GM18861 (cell line): ENCODE measurements around the gene FANCE.
A peak's percentile ranks its signal among the peaks of the same experiment; 100 is the strongest.

ENCODE experiments used
- ATAC-seq: cut with Tn5 transposase; IDR thresholded peaks from one replicate; pipeline ENCODE4 v1.9.1; 2021; ENCODE audit not compliant: unreplicated experiment

The FANCE gene, protein sequence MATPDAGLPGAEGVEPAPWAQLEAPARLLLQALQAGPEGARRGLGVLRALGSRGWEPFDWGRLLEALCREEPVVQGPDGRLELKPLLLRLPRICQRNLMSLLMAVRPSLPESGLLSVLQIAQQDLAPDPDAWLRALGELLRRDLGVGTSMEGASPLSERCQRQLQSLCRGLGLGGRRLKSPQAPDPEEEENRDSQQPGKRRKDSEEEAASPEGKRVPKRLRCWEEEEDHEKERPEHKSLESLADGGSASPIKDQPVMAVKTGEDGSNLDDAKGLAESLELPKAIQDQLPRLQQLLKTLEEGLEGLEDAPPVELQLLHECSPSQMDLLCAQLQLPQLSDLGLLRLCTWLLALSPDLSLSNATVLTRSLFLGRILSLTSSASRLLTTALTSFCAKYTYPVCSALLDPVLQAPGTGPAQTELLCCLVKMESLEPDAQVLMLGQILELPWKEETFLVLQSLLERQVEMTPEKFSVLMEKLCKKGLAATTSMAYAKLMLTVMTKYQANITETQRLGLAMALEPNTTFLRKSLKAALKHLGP

DNA sequence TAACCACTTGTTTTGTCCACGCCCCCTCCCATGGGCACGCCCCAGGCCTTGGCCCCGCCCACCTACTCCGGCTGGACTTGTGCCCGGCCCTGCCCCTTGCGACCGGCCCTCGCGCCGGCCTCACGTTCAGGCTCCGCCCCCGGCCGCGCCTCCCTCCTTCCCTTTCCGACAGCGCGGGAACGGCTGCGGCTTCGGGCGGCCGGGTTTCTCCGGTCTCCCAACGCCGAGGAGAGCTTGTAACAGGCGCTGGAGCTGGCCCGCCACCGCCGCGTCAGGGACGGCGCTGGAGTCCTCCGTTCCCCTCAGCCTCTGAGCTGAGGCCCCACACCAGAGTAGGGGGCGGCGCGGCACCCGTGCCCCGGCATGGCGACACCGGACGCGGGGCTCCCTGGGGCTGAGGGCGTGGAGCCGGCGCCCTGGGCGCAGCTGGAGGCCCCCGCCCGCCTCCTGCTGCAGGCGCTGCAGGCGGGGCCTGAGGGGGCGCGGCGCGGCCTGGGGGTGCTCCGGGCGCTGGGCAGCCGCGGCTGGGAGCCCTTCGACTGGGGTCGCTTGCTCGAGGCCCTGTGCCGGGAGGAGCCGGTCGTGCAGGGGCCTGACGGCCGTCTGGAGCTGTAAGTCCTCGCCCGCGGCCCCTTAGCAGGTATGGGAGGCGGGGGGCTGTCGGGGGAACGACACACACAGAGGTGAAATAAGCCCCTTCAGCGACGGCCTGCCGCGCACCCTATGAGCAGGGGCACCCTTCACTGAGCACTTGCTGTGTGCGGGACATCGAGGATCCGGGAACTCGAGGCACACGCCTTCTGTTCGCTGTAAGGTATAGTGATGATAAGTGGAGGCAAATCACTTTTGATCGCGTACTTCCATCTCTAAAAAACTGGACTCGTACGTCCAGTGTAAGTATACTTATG, at the start of gene FANCE:
FANCE (plus strand) TSS at position 156 of the 908 bp plus-strand sequence; CDS start at position 364, 208 bp downstream.
- ATAC-seq = peak; percentile 76

DNA sequence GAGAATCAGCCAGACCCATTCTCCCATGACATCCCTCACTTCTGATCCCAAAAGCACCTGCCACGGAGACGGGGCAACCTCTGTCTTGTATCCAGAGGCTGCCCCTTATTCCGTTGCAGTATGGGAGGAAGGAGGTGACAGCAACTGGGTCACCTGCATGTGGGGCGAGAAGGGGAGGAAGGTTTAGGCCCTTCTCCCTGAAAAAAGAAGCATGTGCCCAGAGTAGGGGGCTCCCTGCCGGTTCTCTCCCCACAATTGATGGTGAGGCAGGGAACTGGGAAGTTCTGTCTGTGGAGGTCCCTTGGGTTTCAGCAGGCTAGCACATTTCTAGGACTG, 49.3 kb upstream of the FANCE start:
- no peak for ATAC-seq

DNA sequence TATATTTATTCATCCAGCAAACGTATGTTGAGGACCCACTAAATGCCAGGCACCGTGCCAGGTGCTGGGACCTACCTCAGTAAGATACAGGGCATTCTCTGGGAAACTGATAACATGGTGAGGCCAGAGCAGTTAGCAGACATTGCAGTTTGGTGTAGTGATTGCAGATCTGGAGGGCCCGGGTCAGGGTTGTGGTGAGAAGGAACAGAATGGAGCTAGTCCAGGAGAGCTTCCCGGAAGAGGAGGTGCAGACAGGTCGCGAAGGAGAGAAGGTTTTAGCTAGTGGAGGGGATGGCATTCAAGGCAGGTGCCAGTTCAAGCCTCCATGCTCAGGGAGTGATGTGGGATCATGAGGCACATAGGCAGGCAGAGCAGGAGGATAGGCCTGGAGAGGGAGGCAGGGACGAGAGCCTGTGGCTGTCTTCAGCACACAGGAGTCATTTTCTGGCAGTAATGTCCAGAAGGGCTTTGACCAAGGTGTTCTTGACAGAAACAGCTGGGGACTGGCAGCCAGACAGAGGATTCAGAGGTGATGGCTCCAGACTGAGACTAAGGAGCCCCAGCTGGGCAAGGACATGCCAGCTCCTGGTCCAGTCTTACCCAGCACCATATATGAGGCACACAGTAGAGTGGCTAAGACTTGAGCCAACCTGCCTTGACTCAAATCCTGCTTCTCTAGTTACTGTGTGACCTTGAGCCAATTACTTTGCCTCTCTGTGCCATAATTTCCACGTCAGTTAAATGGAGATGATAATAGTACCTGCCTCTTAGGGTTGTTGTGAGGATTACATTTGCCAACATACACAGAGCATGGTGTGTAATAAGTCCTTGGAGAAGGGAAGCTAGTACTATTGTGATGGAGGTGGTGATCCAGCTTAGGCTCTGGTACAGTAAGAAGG, 48.3 kb upstream of the FANCE start:
- ATAC-seq = no peak

DNA sequence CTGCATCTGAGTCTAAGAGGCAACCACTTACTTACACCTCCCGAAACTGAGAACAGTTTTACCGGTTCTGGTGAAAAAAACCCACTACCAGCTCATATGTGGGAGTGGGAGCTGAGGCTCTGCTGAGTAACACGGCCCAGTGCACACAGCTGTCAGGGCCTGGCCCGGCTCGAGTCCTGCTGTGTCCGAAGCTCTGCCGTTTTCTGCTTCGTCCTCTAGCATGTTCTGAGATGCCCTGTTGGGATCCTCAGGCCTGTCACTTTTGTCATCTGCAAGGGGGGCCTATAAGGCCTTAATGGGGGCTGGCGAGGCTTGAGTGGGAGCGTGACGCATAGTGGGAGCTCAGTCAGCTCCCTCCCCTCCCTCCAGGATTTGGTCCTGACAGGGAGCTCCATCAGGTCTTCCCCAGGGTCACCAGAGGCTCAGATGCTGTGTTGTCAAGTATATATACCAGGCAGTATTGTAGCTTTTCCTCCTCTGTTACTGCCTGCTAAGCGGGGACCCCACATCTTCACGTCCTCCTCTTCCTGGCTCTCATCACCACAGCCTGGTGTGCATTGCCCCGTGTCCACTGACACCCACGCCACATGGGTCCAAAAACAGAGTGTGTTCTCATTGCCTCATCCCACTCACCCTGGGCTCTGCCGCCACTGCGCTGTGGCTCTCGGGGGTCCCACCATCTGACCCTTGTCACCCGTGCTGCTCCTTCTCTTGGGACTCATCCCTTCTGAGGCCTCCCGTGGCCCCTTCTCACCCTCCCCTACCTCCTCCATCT, 45.2 kb upstream of the FANCE start:
- ATAC-seq = no peak

DNA sequence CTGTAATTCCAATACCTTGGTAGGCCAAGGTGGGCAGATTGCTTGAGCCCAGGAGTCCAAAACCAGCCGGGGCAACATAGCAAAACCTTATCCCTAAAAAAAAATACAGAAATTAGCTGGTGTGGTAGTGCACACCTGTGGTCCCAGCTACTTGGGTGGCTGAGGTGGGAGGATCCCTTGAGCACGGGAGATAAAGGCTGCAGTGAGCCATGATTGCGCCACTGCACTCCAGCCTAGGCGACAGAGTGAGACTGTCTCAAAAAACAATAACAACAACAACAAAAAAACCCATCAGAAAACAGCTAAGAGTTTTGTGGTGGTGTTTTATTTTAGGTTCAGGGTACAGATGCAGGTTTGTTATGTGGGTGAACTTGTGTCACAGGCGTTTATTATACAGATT, 42.9 kb upstream of the FANCE start:
- no peak for ATAC-seq

DNA sequence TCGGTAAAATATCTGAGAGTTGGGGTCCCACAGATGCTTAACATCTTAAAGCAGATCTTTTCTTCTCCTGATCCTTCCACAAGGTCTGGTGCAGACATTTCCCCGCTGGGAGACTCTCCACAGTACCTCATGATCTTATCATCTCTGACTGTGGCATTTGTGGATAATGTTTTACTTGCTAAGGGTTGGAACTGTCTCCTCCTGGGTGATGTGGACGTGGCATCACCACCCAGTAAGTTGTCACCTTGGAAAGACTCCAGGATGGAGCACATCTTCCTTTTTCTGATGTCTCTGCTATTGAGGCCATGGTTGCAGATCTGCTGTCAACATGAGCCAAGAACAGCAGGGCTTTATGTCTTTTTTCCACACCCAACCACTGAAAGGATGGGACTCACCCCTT, 42.0 kb upstream of the FANCE start:
- ATAC-seq = no peak

DNA sequence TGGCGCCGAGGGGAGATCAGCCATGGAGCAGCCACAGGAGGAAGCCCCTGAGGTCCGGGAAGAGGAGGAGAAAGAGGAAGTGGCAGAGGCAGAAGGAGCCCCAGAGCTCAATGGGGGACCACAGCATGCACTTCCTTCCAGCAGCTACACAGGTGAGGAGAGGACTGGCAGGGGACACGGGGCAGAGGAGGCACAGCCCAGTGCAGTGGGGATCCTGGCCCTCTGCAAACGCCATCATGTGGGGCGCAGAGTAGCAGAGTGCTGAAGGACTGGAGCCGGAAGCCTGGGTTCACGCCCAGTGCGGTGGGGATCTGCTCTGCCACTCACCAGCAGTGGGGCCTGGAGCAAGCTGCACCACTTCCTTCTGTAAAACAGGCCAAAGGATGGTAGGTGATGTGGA, 41.1 kb upstream of the FANCE start:
- no peak for ATAC-seq

DNA sequence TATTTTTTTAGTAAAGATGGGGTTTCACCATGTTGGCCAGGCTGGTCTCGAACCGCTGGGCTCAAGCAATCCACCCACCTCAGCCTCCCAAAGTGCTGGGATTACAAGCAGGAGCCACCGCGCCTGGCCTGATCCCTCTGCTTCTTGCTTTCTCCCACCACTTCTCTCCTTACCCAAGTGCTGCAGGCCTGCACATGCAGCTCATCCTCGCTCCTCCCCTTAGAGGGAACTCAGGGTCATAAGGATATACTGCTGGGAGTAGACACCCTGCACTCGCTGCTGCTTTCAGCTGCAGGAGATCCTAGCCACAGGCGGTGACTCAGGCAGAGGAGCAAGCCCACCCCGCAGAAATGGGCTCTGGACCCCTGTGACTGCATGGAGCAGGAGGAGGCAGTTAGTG, 40.0 kb upstream of the FANCE start:
- no peak for ATAC-seq

DNA sequence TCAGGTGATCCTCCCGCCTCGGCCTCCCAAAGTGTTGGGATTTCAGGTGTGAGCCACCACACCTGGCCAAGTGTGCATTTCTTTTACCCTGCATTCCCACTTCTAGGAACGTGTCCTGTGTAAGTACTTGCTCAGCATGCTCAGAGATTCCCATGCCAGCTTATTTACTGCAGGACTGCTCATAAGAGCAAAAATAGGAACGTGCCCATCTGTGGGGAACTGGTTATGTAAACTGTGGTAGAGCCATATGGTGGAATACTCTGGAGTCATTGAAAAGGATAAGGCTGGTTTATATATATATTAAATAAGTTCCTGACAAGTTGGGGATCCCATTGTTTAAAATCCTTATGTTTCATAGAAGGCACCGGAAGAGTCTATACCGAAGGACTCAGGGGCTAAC, 38.2 kb upstream of the FANCE start:
- no peak for ATAC-seq

DNA sequence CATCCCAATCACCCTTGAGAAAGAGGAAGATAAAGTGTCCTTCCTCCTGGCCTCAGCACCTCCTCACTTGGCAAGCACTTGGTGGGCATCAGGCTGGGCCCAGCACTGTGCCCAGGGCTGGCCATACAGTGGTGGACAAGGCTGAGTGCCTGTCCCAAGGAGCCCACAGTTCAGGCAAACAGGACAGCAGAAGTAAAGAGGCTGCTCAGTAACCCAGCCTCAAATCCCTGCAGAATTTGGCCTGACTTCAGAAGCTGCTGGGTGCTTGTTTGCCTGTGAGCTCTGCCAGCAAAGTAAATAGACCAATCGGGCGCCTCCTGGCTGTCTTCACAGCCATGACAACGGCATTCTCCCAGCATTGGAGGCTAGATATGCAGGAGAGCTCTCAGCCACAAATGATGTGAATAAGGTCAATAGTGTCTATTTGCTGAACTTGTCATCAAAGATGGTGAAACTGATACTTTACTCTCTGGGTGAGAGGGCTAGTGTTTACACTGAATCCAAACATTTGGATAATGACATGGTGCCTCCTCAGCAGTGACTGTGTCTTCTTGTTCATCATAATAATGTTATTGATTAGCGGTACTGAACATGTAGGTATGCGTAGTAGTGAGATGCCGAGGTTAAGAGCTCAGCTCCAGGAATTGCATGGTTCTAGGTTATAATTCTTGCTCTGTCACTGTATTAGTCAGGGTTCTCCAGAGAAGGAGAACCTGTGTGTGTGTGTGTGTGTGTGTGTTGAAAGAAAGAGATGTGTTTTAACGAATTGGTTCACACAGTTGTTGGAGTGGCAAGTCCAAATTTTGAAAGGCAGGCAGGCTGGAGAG, 36.9 kb upstream of the FANCE start:
- ATAC-seq = no peak

DNA sequence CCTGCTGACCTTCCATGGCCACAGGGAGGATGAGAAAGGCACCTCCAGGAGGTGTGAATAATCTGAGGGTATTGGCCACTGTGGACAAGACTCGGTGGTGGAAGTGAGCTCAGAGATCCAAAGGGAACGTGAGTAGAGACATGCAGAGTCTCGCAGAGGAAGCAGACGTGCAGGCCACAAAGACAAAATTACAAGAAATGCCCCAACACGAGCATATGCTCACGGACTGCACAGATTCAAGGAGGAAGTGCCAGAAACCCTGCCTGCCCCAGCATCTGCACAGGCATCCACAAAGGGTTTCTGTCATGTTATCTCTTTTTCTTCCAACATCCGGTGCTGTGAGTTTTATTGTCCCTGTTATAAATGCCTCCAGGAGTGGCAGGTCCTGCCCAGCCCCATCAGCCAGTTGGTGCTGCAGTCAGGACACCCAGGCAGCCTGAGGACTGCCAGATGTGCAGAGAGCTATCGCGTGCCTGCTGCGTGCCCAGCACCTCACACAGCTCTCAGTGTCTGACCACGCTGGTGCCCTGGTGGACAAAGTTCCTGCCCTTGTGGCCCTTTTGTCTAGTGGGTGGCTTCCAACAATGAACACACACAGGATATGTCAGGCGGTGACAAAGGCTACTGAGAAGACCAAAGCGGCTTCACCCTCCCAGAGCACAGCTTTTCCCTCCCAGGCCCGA, 34.0 kb upstream of the FANCE start:
- no peak for ATAC-seq

DNA sequence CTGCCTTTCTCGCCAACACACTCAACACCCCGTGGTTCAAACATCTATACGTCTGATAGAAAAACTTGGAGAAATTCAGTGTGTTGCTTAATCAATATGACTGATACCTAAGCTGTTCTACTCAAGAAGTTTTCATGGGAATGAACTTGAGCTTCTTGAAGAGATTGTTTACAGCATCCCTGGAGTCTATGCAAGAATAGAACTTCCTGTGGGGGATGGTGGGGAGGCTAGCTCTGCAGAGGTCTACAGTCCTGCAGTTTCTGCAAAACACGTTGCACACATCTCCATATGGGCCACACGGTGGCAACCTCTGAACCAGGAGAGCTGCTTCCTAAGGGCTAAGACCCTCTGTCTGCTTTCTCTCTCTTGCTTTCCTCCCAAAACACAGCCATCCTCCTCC, 32.7 kb upstream of the FANCE start:
- ATAC-seq = no peak

DNA sequence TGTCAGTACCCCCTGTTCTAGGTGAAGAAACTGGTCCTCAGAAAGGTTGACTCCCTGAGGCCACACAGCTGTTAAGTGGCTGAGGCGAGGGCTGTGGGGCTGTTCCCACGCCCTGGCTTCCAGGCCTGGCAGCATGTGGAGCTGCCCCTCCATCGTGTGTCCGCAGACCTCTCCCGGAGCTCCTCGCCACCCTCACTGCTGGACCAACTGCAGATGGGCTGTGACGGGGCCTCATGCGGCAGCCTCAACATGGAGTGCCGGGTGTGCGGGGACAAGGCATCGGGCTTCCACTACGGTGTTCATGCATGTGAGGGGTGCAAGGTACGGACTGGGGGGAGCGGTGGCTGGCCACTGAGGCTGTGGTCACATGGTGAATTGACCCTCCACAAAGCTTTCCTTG, 32.2 kb upstream of the FANCE start:
- no peak for ATAC-seq

DNA sequence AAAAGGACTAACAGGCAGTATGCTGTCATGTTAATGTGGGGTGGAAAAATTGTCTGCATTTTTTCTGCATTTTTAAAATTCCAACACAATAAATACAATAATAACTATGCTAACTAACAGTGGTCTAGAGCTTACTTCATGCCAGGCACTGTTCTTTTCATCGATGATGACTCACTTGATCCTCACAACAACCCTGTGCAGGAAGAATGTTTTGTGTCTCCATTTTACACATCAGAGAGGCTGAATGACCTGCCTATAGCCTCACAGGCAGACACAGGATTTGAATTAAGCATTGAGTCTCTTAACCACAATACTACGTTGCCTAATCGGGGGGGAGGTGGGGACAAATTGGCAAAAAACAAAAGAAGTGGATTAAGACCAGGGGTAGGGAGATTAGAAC, 26.9 kb upstream of the FANCE start:
- no peak for ATAC-seq

DNA sequence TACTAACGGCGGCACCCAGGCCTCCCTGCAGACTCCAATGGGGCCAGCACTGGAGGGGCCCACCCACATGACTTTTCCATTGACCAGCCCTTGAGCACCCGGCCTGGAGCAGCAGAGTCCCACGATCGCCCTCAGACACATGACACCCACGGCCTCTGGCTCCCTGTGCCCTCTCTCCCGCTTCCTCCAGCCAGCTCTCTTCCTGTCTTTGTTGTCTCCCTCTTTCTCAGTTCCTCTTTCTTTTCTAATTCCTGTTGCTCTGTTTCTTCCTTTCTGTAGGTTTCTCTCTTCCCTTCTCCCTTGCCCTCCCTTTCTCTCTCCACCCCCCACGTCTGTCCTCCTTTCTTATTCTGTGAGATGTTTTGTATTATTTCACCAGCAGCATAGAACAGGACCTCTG, 26.1 kb upstream of the FANCE start:
- no peak for ATAC-seq

DNA sequence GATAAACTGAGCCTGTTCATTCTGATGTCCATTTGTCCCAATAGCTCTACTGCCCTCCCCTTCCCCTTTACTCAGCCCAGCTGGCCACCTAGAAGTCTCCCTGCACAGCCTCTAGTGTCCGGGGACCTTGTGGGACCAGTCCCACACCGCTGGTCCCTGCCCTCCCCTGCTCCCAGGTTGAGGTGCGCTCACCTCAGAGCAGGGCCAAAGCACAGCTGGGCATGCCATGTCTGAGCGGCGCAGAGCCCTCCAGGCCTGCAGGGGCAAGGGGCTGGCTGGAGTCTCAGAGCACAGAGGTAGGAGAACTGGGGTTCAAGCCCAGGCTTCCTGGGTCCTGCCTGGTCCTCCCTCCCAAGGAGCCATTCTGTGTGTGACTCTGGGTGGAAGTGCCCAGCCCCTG, 24.7 kb upstream of the FANCE start:
- ATAC-seq = no peak

DNA sequence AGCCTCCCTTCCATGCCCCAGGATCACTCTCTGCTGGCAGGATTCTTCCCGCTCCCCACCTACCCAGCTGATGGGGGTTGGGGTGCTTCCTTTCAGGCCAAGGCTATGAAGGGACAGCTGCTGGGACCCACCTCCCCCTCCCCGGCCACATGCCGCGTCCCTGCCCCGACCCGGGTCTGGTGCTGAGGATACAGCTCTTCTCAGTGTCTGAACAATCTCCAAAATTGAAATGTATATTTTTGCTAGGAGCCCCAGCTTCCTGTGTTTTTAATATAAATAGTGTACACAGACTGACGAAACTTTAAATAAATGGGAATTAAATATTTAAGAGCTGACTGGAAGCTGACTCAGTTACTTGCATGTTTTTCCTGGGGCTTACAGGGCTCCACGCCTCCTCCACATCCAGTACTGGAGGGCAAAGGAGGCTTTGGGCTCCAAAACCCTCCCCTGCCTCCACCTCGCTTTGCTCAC, 24.3 kb upstream of the FANCE start:
- no peak for ATAC-seq

DNA sequence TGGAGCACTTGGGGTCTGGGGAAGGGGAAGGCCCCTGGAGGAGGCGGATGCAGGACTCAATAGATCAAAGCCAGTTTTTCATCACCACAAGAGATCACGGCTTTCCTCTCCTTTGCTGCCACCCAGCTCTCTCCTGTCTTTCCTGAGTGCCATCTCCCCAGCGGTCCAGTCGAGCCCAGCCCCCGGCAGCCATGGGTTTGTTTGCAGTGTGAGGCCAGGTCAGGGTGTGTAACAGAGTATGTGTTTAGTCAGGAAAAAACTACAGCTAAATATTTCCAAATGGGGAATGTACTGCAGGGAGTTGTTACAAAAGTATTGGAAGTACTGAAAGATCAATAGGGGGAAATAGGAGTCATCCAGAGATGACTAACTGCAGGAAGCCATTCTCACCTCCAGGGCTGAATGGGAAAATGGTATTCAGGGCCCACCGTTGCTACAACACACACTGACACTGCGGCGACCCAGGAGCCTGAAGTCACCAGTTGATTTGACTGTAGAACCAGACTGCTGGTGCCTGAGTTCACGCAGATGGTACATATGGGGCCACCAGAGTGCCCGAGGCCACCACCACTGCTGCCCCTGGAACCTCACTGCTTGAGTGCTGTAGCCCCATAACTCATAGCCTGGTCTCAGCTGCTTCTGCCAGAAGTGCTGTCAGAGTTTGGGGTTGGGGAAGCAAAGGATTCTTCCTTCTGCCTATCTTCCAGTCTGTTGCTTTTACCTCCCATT, 23.6 kb upstream of the FANCE start:
- no peak for ATAC-seq
